Panc1 (cell line): Measurements from ENCODE around the gene COL4A1.

Experiments
- POLR2AphosphoS5 ChIP-seq: IDR thresholded peaks from 2 replicates; pipeline ENCODE4 v1.6.1; 2012; ENCODE audit warnings: mild to moderate bottlenecking, low read depth, low read length, moderate library complexity
- SIN3A ChIP-seq: IDR thresholded peaks from 2 replicates; pipeline ENCODE4 v1.6.1; 2012; ENCODE audit warnings: low read depth, mild to moderate bottlenecking, low read length, moderate library complexity, borderline replicate concordance; ENCODE audit not compliant: insufficient read depth
- TCF7L2 ChIP-seq: IDR thresholded peaks from 2 replicates; pipeline ENCODE4 v1.6.1; 2011; ENCODE audit warnings: mild to moderate bottlenecking, low read depth, low read length, inconsistent platforms
- TF ChIP-seq, protein P1 (sequence below): fragments of 450-650 bp; IDR thresholded peaks from 2 replicates; pipeline ENCODE4 v1.5.1; 2017; ENCODE audit warnings: mild to moderate bottlenecking
- TF ChIP-seq, protein P2 (sequence below), 2 experiments: IDR thresholded peaks; 2 replicates each; pipeline ENCODE4 v1.6.1; 2011 to 2012; ENCODE audit warnings: low read depth in 2 of 2, control low read depth in 1 of 2, low read length in 1 of 2, mild to moderate bottlenecking in 1 of 2, moderate library complexity in 1 of 2; ENCODE audit not compliant: insufficient read depth in 1 of 2

DNA sequence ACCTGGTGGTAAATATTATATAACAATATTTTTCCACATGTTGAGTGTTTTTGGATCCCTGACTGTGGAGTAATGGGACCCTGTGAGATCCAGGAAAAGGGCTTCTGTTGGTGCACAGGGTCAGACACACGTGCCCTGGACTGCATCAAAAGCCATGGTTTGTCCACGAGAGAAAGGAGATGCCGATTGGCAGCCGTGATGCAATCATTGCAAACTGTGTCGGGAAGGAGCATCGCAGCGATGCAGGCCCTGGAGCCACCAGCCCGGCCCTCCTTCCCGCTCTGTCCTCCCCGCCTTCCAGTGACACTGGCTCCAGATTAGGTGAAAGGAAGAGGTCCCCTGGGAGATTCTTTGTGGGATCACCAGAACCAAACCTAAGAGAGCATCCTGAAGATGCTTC is 9.2 kb upstream of the COL4A1 start:
- TF ChIP-seq, protein P1, sequence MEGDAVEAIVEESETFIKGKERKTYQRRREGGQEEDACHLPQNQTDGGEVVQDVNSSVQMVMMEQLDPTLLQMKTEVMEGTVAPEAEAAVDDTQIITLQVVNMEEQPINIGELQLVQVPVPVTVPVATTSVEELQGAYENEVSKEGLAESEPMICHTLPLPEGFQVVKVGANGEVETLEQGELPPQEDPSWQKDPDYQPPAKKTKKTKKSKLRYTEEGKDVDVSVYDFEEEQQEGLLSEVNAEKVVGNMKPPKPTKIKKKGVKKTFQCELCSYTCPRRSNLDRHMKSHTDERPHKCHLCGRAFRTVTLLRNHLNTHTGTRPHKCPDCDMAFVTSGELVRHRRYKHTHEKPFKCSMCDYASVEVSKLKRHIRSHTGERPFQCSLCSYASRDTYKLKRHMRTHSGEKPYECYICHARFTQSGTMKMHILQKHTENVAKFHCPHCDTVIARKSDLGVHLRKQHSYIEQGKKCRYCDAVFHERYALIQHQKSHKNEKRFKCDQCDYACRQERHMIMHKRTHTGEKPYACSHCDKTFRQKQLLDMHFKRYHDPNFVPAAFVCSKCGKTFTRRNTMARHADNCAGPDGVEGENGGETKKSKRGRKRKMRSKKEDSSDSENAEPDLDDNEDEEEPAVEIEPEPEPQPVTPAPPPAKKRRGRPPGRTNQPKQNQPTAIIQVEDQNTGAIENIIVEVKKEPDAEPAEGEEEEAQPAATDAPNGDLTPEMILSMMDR: no peak
- TF ChIP-seq, protein P2, sequence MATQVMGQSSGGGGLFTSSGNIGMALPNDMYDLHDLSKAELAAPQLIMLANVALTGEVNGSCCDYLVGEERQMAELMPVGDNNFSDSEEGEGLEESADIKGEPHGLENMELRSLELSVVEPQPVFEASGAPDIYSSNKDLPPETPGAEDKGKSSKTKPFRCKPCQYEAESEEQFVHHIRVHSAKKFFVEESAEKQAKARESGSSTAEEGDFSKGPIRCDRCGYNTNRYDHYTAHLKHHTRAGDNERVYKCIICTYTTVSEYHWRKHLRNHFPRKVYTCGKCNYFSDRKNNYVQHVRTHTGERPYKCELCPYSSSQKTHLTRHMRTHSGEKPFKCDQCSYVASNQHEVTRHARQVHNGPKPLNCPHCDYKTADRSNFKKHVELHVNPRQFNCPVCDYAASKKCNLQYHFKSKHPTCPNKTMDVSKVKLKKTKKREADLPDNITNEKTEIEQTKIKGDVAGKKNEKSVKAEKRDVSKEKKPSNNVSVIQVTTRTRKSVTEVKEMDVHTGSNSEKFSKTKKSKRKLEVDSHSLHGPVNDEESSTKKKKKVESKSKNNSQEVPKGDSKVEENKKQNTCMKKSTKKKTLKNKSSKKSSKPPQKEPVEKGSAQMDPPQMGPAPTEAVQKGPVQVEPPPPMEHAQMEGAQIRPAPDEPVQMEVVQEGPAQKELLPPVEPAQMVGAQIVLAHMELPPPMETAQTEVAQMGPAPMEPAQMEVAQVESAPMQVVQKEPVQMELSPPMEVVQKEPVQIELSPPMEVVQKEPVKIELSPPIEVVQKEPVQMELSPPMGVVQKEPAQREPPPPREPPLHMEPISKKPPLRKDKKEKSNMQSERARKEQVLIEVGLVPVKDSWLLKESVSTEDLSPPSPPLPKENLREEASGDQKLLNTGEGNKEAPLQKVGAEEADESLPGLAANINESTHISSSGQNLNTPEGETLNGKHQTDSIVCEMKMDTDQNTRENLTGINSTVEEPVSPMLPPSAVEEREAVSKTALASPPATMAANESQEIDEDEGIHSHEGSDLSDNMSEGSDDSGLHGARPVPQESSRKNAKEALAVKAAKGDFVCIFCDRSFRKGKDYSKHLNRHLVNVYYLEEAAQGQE (IDR thresholded peaks at IDR 0.05; ENCODE audit: insufficient read depth in 1 of 2, low read depth in 2 of 2, low read length in 1 of 2): no peak
- TF ChIP-seq SIN3A (no peak), POLR2AphosphoS5 (no peak), TCF7L2 (no peak)
